Suprapubic skin (tissue), 4 donors: ENCODE results near the gene LRP3. TPM values are rescaled to one million over a fixed set of nuclear protein-coding genes. Genes with fewer than 3 reads are reported as not detected.
A peak's percentile ranks its signal among the peaks of the same experiment; 100 is the strongest.

Experiments
- DNase-seq, 2 donors: peaks; one replicate each; pipeline ENCODE4 v3.0.0-alpha.2; 2019; ENCODE audit warnings: low spot score in 2 of 2
- H3K27ac ChIP-seq: fragments of 200-600 bp; sonication (generic); one replicate; pipeline ENCODE4 v1.5.1; 2019
- H3K27me3 ChIP-seq: fragments of 200-600 bp; sonication (generic); one replicate; pipeline ENCODE4 v1.5.1; 2019
- H3K36me3 ChIP-seq: fragments of 200-600 bp; sonication (generic); one replicate; pipeline ENCODE4 v1.5.1; 2019
- H3K4me1 ChIP-seq: fragments of 200-600 bp; sonication (generic); one replicate; pipeline ENCODE4 v1.5.1; 2019
- H3K4me3 ChIP-seq: fragments of 200-600 bp; sonication (generic); one replicate; pipeline ENCODE4 v1.5.1; 2019; ENCODE audit warnings: mild to moderate bottlenecking
- H3K9me3 ChIP-seq: fragments of 200-600 bp; sonication (generic); one replicate; pipeline ENCODE4 v1.5.1; 2019
- EP300 ChIP-seq: sonication (generic); formaldehyde crosslinking; IDR thresholded peaks from one replicate; pipeline ENCODE4 v1.6.1; 2017; ENCODE audit warnings: antibody characterized with exemption
- POLR2A ChIP-seq, 2 donors: fragments of 450-650 bp; IDR thresholded peaks; one replicate each; pipeline ENCODE4 v1.6.1; 2017; ENCODE audit warnings: antibody characterized with exemption in 2 of 2, mild to moderate bottlenecking in 2 of 2, moderate library complexity in 2 of 2
- POLR2AphosphoS5 ChIP-seq, 3 donors: sonication (generic); formaldehyde crosslinking; IDR thresholded peaks; one replicate each; pipeline ENCODE4 v1.6.1; 2017; ENCODE audit warnings: antibody characterized with exemption in 3 of 3
- WGBS: methylation state at CpG from one replicate; pipeline ENCODE4 v1.1.5; 2018; 5-methylcytosine and 5-hydroxymethylcytosine counted together
- total RNA-seq, 4 donors: library from RNA; depleted of rRNA; stranded (reverse); fragments of >200 nt; gene quantifications; one replicate each; pipeline ENCODE4 v1.1.0, GENCODE V29; 2016
- TF ChIP-seq, protein P1 (sequence below), 2 donors: fragments of 200-600 bp in 1 of 2; fragments of 450-650 bp in 1 of 2; sonication (generic) in 1 of 2; IDR thresholded peaks; one replicate each; pipeline ENCODE4 v1.5.1; 2016 to 2019; ENCODE audit warnings: antibody characterized with exemption in 2 of 2, mild to moderate bottlenecking in 1 of 2, moderate library complexity in 1 of 2

Gene LRP3
- total RNA-seq, 4 donors from 2014 or later = 9.8 to 17.1 (median 14.0) TPM

DNA sequence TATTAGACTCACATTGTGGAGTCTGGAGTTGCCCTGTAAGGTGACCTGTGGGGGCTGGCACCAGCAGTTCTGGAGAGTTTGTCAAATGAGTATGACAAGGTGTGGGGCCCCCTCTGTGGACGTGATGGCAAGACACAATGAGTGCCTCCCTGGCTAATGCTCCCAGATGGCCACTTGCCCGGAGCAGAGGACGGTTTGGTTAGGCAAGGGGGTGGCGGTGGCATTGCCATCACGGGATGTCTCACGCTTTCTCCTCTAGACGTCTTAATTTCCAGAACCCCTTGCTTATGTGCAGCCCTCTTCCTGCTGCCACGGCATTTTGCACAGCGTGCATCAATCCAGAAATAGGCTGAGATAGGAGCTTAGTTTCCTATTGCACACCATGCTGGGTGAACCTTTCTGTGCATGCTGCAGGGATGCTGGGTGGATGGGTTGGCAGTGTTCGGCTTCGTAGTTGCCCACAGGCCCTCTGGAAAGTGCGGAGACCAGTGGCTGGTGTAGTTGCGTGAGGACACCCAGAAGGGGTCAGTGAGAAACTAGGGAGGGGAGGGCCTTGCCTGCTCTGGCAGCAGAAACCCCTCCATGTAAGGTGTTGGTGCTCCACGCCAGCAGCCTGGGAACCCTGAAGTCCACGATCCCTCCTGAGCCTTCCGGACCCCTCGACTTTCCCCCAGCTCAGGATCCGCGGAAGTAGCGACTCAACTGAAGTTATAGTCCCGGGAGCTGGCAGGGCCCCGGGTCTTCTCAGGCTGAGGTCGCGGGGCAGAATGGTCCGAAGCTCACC lies 18.1 kb upstream of the LRP3 start:
- no peaks in the 10 kb centered on the region for H3K27me3 ChIP-seq
- H3K9me3 ChIP-seq = no peaks in the 10 kb centered on the region
- peaks cover 22% of the 10 kb centered on the region for H3K4me1 ChIP-seq
- WGBS = 15% methylated on average over 10 of the region's 25 CpGs
- no peaks in the 10 kb centered on the region for H3K36me3 ChIP-seq
- H3K4me3 ChIP-seq = peak overlapping the region; percentile 65
- TF ChIP-seq, protein P1, sequence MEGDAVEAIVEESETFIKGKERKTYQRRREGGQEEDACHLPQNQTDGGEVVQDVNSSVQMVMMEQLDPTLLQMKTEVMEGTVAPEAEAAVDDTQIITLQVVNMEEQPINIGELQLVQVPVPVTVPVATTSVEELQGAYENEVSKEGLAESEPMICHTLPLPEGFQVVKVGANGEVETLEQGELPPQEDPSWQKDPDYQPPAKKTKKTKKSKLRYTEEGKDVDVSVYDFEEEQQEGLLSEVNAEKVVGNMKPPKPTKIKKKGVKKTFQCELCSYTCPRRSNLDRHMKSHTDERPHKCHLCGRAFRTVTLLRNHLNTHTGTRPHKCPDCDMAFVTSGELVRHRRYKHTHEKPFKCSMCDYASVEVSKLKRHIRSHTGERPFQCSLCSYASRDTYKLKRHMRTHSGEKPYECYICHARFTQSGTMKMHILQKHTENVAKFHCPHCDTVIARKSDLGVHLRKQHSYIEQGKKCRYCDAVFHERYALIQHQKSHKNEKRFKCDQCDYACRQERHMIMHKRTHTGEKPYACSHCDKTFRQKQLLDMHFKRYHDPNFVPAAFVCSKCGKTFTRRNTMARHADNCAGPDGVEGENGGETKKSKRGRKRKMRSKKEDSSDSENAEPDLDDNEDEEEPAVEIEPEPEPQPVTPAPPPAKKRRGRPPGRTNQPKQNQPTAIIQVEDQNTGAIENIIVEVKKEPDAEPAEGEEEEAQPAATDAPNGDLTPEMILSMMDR (IDR thresholded peaks at IDR 0.05) = no peak
- TF ChIP-seq EP300 (no peak), POLR2A (IDR thresholded peaks at IDR 0.05) (no peak)
- no peak for DNase-seq
- H3K27ac ChIP-seq = peak overlapping the region; percentile 84

DNA sequence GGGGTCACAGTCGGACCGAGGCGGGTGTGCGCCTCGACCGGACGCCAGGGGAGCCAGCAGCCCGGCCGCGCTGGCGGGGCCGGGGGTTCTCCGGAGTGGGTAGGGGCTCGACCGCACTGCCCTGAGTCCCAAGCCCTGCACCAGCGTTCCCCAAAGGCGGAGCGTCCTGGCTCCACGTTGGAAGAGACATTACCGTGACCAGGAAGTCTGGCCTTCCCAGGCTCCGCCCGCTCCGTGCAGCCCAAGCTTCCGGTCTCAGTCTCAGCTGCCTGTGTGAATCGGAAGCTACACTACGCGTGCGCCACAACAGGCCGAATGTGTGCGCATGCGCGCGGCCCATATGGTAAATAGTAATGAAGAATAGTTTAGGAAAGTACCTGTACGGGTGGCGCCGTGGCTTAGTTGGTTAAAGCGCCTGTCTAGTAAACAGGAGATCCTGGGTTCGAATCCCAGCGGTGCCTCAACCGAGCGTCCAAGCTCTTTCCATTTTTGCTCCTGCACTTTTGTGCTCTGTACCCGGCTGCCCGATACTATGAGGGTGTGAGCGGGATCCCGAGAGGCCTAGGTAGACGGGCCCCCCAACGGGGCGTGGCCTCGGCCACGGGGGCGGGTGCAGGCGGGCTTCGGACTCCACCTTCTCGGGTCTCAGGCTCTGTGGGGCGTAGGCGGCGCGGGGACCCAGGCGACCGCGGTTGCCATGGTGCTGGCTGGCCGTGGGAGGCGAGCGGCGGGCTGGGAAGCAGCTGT lies 17.3 kb upstream of the LRP3 start:
- Histone ChIP-seq H3K36me3 (no peaks in the 10 kb centered on the region), H3K4me3 (peak overlapping the region; percentile 65), H3K27me3 (no peaks in the 10 kb centered on the region), H3K27ac (peak overlapping the region; percentile 84), H3K9me3 (no peaks in the 10 kb centered on the region), H3K4me1 (peaks cover 22% of the 10 kb centered on the region)
- DNase-seq = peak; percentile 98
- WGBS = under 1% methylated on average over 36 of the region's 65 CpGs
- TF ChIP-seq POLR2AphosphoS5 (IDR thresholded peaks at IDR 0.05) (peak; percentile 49 to 93 (median 64)), POLR2A (IDR thresholded peaks at IDR 0.05) (peak in 1 of 2 donors; percentile 18), EP300 (no peak)
- TF ChIP-seq, protein P1 (IDR thresholded peaks at IDR 0.05) = no peak

DNA sequence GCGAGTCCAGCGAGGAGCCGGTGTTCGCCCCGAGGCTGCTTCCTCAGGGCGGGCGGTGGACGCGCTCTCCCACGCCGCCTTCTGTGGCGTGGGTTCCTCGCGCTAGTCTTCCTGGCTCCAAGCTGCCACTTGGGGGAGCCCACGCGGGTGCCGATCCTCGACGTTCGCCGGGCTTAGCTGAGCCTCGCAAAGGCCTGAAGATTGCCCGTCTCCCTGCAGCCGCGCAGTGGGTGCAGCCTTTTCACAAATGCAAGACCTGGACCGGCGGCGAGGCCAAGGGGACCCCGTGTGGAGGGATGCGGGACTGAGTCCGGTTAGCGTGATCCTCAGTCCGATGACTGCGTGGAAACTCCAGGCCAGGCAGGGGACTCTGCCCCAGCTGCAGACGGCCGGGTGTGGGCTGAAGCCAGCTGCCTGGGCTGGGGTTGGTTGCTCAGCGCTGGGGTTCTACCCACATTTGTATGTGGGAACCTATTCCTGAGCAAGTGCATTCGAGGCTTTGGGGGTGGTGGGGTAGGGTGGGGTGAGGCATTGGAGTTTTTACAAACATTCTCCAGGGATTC lies 16.6 kb upstream of the LRP3 start:
- no peaks in the 10 kb centered on the region for H3K36me3 ChIP-seq
- H3K4me1 ChIP-seq = peaks cover 22% of the 10 kb centered on the region
- 0% methylated on average over 4 of the region's 38 CpGs for WGBS
- H3K9me3 ChIP-seq = no peaks in the 10 kb centered on the region
- no peaks in the 10 kb centered on the region for H3K27me3 ChIP-seq
- TF ChIP-seq, protein P1 (IDR thresholded peaks at IDR 0.05) = peak; percentile 30 to 59
- TF ChIP-seq EP300 (no peak), POLR2AphosphoS5 (IDR thresholded peaks at IDR 0.05) (peak in 1 of 3 donors; percentile 13)
- H3K27ac ChIP-seq = peak overlapping the region; percentile 84
- H3K4me3 ChIP-seq = peak overlapping the region; percentile 65
- peak in 1 of 2 donors; percentile 89 for DNase-seq

GRCh38 chr19:33186431-33187182 lies 7.5 kb upstream of the LRP3 start:
- DNase-seq = no peak
- Histone ChIP-seq H3K9me3 (no peaks in the 10 kb centered on the region), H3K27ac (no peak overlapping the region), H3K27me3 (no peaks in the 10 kb centered on the region), H3K4me1 (peaks cover 7% of the 10 kb centered on the region), H3K36me3 (no peaks in the 10 kb centered on the region), H3K4me3 (no peak overlapping the region)
- TF ChIP-seq, protein P1 (IDR thresholded peaks at IDR 0.05) = no peak
- TF ChIP-seq POLR2A (IDR thresholded peaks at IDR 0.05) (no peak), POLR2AphosphoS5 (IDR thresholded peaks at IDR 0.05) (no peak), EP300 (no peak)
- WGBS = 71% methylated on average over 11 of the region's 11 CpGs
